DMS 273 (cell line): ENCODE results near the gene BORCS5.
"Not testable (repeated sequence)": the region's sequence is repeated elsewhere in the genome, so short reads cannot be mapped to it uniquely, and the experiment has no call there.

Experiments used
- DNase-seq: peaks from one replicate; lab custom pipeline; 2025; ENCODE audit not compliant: unreplicated experiment; lab: John Stamatoyannopoulos, UW

Gene BORCS5

DNA sequence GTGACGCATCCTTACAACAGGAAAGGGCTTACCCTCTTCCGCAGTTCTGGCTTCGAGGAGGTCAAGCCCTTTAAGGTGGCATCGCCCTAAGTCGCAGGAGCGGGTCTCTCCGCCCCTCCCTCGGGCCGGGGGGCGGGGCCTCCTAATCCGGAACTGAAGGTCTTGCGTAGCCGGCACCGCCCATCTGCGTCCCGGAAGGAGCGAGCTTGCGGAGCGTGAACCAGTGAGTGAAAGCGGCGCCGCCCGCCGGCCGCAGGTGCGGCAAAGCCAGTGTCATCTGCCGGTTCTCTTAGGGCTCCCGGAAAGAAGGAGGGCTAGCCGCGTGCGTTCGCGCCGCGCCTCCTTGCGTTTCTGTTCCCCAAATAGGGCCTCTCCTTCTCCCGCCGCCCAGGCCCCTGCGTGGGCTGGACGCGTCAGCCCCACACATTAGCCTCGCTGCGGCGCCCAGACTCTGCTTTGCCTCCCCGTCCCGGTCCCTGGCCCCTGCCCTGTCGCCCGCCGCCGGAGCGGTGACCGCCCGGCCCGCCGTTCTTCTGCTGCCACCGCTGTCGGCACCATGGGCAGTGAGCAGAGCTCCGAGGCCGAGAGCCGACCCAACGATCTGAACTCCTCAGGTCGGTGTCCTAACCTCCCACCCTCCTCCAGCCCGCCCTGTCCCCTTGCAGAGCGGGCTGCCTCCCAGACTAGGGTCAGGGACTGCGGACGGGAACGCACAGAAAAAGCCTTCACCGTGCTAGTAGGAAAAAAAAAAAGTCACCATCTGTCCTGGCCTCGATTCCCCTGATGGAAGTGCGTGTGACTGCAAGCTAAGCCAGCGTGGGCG, at the start of gene BORCS5:
Gene BORCS5 (plus strand): TSS at position 183 of the 823 bp plus-strand sequence. CDS start 374 bp downstream, at position 557.
- peak; percentile 98 for DNase-seq

GRCh38 chr12:12310695-12311094, 46.2 kb upstream of the BORCS5 start:
- not testable (repeated sequence) for DNase-seq

DNA sequence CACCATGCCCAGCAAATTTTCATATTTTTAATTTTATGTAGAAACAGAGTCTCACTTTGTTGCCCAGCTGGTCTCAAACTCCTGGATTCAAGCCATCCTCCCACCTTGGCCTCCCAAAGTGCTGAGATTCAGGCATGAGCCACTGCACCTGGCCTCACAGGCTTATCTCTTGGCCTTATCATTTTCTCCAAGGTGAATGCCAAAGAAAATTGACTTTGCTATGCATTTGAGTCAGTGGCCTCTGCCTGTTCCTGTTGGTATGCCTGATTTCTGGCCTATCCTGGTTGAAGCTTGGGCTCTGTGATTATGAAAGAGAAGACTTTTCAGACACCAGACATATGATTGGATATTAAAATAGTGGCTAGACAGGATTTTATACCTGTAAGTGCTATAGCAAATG, 41.0 kb upstream of the BORCS5 start:
- no peak for DNase-seq

DNA sequence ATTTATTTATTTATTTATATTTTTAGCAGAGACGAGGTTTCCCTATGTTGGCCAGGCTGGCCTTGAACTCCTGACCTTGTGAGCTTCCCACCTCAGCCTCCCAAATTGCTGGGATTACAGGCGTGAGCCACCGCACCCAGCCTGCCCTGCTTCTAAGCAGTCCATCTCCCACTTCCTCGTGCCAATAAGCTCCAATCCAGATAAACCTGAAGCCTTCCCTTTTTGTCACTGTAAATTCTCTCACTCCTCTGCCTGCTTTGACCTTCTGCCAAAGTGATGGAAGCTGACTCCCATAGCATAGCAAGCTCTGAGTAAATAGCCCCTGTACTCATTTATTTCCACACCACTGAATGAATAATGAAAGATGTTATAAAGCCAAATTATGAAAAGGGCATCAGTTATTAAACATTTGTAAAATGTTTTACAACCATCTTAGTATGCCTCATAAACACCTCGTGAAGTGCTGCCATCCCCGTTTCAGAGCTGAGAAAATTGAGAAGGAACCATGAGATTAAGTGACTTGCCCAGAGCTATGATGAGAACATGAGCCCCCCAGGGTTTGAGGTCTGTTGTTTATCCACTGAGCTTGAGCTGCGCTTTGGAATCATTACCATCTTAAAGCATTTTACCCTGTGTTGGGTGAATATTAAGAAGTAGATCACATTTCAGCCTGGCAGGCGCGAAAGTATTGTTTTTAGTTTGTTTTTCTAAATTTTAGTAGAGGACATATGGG, 37.3 kb upstream of the BORCS5 start:
- peak; percentile 68 for DNase-seq

DNA sequence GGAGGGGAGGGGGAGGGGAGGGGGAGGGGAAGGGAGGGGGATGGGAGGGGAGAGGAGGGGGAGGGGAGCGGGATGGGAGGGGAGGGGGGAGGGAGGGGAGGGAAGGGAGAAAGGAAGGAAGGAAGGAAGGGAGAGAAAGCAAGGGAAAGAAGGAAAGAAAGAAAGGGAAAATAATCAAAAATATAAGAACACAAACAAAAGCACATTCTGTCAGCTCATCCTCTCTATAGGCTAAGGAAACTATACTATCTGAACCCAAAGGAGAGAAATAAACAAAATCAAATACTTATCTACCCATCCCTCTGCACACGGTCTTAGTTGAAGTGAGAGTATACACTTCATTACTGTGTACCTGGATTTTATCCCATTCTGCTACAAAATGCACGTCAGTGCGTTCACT, 33.8 kb upstream of the BORCS5 start:
- no peak for DNase-seq

DNA sequence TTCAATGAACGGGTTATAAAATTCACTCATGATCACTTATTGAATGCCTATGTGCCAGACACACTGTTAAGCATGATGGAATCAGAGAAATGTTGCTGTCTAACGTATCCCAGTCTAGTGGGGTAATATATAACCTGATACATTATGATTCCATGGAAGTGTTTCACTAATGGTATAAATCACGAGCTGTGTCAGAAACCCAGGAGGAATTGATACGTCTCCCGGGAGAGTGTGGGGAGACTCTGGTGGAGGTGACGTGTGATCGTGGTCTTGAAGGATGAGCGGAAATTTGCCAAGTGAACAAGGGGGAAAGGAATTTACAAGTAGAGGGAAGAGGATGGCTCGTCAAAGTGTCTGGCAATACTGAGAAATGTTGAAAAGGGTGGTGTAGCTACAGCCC, 33.3 kb upstream of the BORCS5 start:
- DNase-seq = no peak

GRCh38 chr12:12326262-12326661, 30.6 kb upstream of the BORCS5 start:
- DNase-seq = no peak

DNA sequence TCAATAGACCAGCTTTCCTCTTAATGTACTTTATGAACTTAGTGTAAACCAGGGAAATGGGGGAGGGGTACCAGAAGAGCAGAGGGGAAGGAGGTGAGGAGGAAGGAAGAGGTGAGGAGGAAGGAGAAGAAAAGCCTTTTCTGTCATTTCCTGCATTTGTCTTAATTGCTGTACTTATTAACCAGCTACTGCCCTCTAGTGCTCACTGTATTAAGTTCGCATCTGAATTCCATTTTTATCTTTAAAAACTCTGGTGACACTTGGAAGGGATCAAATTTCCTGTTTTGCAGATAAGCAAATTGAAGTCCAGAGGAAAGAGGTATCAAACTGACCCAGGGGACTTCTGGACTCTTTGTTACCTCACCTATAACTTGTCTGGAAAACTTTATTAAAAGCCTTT, 29.1 kb upstream of the BORCS5 start:
- DNase-seq = peak; percentile 71

GRCh38 chr12:12331244-12331771, 25.6 kb upstream of the BORCS5 start:
- no peak for DNase-seq

DNA sequence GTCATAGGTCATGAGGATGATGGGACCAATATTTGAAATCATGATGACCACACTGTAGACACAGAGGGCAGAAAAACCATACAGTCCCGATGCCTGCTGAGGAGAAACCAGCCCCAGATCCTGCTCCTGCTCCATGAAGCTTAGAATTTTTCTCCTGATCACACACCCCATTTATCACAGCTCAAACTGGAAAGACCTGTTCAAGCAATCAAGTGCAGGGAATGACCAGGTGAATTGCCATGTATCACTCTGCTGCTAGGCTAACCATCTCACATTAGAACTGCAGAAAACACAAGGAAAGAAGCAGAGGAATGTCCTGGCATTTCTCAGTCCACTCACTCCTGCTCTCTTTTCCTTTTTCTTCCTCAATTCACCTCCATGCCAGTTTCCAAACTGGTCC, 25.0 kb upstream of the BORCS5 start:
- no peak for DNase-seq

GRCh38 chr12:12333407-12334366, 23.2 kb upstream of the BORCS5 start:
- peak; percentile 27 for DNase-seq

DNA sequence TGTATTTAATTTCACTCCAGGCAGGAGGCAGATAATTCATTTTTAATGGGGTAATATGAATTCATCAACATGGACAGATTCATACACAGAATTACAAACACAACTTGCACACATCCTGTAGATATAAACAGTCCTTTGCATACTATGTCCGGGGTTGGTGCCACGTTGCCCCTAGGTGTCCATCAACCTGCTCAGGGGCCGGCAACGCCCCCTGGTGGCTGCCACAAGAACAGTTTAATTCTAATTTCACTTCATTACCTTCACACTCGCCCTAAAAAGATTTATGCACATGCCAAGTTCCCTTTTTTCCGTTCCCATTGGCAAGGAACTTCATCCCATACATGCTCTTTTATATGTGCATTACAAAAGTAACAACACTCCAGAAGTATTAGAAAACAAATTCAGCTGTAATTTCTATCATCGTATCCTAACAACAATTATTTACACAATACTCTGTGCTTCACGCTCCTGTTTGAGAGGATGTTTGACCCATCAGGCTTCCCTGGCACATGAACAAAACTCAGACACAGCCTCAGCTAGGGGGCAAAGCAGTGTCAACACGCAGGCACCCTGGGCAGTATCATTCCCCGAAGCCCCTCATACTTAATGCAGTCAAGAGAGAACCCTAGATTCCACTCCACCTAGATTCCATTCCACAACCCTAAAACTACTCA, 22.4 kb upstream of the BORCS5 start:
- DNase-seq = peak; percentile 68

GRCh38 chr12:12336049-12336411, 20.8 kb upstream of the BORCS5 start:
- no peak for DNase-seq

- no peak for DNase-seq
Observed at GRCh38 chr12:12336511-12336910, 20.4 kb upstream of the BORCS5 start.

GRCh38 chr12:12338527-12339168, 18.2 kb upstream of the BORCS5 start:
- DNase-seq = no peak

GRCh38 chr12:12349711-12350665, 6.9 kb upstream of the BORCS5 start, which contains the start of gene MANSC1:
Gene MANSC1, minus strand, starts transcription at chr12:12350242. Its CDS starts 6,928 bp downstream, at chr12:12343314.
- peak; percentile 68 for DNase-seq

DNA sequence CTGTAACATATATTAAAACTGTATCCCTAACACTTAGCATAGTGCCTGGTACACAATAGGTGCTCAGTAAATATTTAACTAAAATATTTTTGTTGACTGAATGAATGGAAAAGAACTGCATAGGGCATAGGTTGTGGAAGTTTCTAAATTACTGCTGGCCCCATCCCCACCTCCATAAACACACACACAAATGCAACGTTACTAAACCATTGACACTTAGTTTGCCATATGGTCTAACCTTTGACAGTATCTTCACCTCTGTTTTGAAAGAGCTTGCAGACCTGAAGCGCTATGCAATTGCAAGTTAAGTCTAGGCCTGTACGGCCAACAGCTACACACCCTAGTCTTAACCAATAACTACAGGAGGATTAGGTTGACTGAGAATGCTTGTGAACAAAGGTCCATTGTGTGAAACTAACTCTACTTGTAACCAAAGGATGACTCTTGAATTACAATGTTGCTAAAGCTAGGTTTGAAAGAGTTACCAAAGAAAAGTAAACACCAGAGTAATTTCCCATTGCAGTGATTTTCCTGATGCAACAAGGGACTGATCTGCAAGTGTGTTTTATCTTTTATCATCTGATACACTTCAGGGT, 5.9 kb upstream of the BORCS5 start:
- DNase-seq = no peak

DNA sequence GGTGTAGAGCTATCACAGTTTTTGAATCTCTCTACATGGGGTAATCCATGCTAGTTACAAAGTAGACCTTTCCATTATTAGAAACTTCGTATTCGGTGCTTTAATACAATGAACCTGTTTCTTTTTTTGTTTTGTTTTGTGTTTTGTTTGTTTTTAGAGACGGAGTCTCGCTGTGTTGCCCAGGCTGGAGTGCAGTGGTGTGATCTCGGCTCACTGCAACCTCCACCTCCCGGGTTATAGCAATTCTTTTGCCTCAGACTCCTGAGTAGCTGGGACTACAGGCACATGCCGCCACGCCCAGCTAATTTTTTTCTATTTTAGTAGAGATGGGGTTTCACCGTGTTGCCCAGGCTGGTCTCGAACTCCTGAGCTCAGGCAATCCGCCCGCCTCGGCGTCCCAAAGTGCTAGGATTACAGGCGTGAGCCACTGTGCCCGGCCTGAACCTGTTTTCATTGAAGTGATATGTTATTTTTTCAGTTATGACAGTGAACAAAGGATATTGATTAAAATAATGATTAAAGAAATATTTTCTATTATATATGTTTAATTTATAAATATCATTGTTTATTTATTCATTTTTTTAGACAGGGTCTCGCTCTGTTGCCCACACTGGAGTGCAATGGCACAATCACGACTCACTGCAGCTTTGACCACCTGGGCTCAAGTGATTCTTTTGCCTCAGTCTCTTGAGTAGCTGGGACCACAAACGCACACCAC, 5.3 kb upstream of the BORCS5 start:
- DNase-seq = not testable (repeated sequence)
